A673 (cell line): ENCODE data around the gene CD164L2. TPM values are rescaled to one million over a fixed set of nuclear protein-coding genes. Genes with fewer than 3 reads are reported as not detected.
"Not testable (repeated sequence)": the region's sequence is repeated elsewhere in the genome, so short reads cannot be mapped to it uniquely, and the experiment has no call there.

Experiments
- BruUV-seq: library from RNA; stranded (reverse); fragments of 400-500 nt; replicated peaks from 2 replicates; lab custom pipeline; 2021; lab: Mats Ljungman, UMichigan
- CTCF ChIA-PET: fragments of 300-600 bp; sonication (Branson Sonifier 250); formaldehyde crosslinking; loops from one replicate; lab custom pipeline; 2022; ENCODE audit warnings: antibody characterized with exemption; lab: Charles Lee
- POLR2A ChIA-PET: fragments of 300-600 bp; sonication (Branson Sonifier 250); formaldehyde crosslinking; loops from one replicate; lab custom pipeline; 2022; ENCODE audit warnings: antibody characterized with exemption; ENCODE audit not compliant: low non-redundant PET; lab: Charles Lee
- DNase-seq: peaks from one replicate; pipeline ENCODE4 v3.0.0-alpha.2; 2015; ENCODE audit warnings: low spot score
- H3K27ac ChIP-seq: fragments of 200-600 bp; sonication (generic); 2 replicates; pipeline ENCODE4 v1.5.1; 2016; ENCODE audit warnings: mixed run types, low read depth, mild to moderate bottlenecking, mixed read lengths, antibody characterized with exemption, low read length; ENCODE audit not compliant: poor library complexity, severe bottlenecking
- H3K27me3 ChIP-seq: fragments of 200-600 bp; sonication (generic); replicated peaks from 2 replicates; pipeline ENCODE4 v1.6.1; 2017; ENCODE audit warnings: mixed run types, low read depth, mild to moderate bottlenecking, mixed read lengths, antibody characterized with exemption, low read length; ENCODE audit not compliant: insufficient read depth, poor library complexity
- H3K36me3 ChIP-seq: fragments of 200-600 bp; sonication (generic); 2 replicates; pipeline ENCODE4 v1.6.1; 2016; ENCODE audit warnings: mixed run types, mild to moderate bottlenecking, mixed read lengths, antibody characterized with exemption, low read length; ENCODE audit not compliant: insufficient read depth, poor library complexity, severe bottlenecking
- H3K4me1 ChIP-seq: fragments of 200-600 bp; sonication (generic); 2 replicates; pipeline ENCODE4 v1.6.1; 2017; ENCODE audit warnings: mixed run types, mild to moderate bottlenecking, mixed read lengths, antibody characterized with exemption, low read length; ENCODE audit not compliant: insufficient read depth, poor library complexity, severe bottlenecking
- H3K4me3 ChIP-seq: fragments of 200-600 bp; sonication (generic); 2 replicates; pipeline ENCODE4 v1.5.1; 2016; ENCODE audit warnings: low read depth, mixed run types, mild to moderate bottlenecking, mixed read lengths, low read length; ENCODE audit not compliant: poor library complexity, severe bottlenecking
- H3K9me3 ChIP-seq: fragments of 200-600 bp; sonication (generic); 2 replicates; pipeline ENCODE4 v1.6.1; 2016; ENCODE audit warnings: mixed run types, low read depth, mild to moderate bottlenecking, mixed read lengths, antibody characterized with exemption, low read length; ENCODE audit not compliant: poor library complexity, severe bottlenecking
- EZH2 ChIP-seq: fragments of 200-600 bp; sonication (generic); IDR thresholded peaks from 2 replicates; pipeline ENCODE4 v1.6.1; 2017; ENCODE audit warnings: borderline replicate concordance, low read depth, mild to moderate bottlenecking, mixed read lengths, antibody characterized with exemption, low read length; ENCODE audit not compliant: poor library complexity, severe bottlenecking
- intact Hi-C: fragments of 100-400 bp; cut with micrococcal nuclease; formaldehyde crosslinking; loops from one replicate; pipeline ENCODE4 v1.10.0; 2022; ENCODE audit not compliant: unreplicated experiment
- total RNA-seq: library from RNA; stranded (reverse); gene quantifications from 2 replicates; pipeline ENCODE4 v1.2.3, GENCODE V29; 2021
- TF ChIP-seq, protein P1 (sequence below): fragments of 300-800, 200-600 bp; sonication (generic); conservative IDR thresholded peaks from 2 replicates; pipeline ENCODE4 v1.5.1; 2017; ENCODE audit warnings: low read depth, mild to moderate bottlenecking, antibody characterized with exemption, low read length, moderate library complexity, mixed read lengths

CD164L2 gene
- total RNA-seq, 1 experiment from 2014 or later, result not detected

DNA sequence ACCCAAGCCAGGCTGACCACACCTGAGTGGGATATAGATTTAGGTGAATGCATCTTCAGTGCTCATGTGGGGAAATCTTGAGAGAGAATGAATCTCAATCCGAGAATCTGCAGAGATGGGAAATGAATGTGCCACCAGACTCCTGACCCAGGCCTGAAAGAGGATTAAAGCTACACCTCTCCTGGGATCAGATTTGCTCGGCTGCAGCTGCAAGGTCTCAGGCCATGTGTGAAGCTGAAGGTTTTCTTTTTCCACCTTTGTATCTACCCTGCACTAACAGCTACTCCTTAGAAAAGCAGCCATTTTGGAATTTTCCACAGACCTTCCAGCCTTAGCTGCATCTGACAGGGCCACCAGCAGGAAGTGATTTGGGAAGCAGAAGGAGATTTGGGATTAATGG is 27.6 kb upstream of the CD164L2 start:
- Histone ChIP-seq H3K4me3 (no peak overlapping the region), H3K9me3 (no peaks in the 10 kb centered on the region), H3K4me1 (no peaks in the 10 kb centered on the region), H3K27ac (no peak overlapping the region), H3K27me3 (no peaks in the 10 kb centered on the region), H3K36me3 (peaks cover 77% of the 10 kb centered on the region)
- CTCF ChIA-PET, result no interaction called here
- no peak for TF ChIP-seq EZH2
- TF ChIP-seq, protein P1, sequence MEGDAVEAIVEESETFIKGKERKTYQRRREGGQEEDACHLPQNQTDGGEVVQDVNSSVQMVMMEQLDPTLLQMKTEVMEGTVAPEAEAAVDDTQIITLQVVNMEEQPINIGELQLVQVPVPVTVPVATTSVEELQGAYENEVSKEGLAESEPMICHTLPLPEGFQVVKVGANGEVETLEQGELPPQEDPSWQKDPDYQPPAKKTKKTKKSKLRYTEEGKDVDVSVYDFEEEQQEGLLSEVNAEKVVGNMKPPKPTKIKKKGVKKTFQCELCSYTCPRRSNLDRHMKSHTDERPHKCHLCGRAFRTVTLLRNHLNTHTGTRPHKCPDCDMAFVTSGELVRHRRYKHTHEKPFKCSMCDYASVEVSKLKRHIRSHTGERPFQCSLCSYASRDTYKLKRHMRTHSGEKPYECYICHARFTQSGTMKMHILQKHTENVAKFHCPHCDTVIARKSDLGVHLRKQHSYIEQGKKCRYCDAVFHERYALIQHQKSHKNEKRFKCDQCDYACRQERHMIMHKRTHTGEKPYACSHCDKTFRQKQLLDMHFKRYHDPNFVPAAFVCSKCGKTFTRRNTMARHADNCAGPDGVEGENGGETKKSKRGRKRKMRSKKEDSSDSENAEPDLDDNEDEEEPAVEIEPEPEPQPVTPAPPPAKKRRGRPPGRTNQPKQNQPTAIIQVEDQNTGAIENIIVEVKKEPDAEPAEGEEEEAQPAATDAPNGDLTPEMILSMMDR, result no peak
- POLR2A ChIA-PET, result no interaction called here
- intact Hi-C loops, result no loop called here
- no TSS peak for BruUV-seq
- DNase-seq, result no peak

DNA sequence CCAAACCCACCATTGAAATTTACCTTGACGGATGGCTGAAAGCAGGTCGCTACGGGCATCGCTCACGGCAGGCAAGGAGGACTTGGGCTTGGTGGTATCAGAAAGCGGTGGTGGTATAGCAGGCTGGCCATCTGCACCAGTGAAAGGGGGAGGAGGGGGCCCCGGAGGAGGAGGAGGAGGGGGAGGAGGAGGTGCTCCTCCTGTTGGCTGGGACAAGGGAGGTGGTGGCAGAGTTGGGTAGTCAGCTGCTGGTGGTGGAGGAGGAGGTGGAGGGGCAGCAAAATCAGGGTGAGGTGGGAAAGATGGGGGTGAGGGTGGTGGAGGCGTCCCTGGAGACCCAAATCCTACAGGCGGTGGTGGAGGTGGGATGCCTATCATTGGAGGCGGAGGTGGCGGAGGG is 26.5 kb upstream of the CD164L2 start:
- Histone ChIP-seq H3K27ac (no peak overlapping the region), H3K4me1 (no peaks in the 10 kb centered on the region), H3K4me3 (no peak overlapping the region), H3K27me3 (no peaks in the 10 kb centered on the region), H3K9me3 (no peaks in the 10 kb centered on the region), H3K36me3 (peaks cover 67% of the 10 kb centered on the region)
- TF ChIP-seq, protein P1, result no peak
- no peak for TF ChIP-seq EZH2
- intact Hi-C loops, result no loop called here
- BruUV-seq, result no TSS peak
- DNase-seq, result no peak
- ChIA-PET CTCF (no interaction called here), POLR2A (no interaction called here)

DNA sequence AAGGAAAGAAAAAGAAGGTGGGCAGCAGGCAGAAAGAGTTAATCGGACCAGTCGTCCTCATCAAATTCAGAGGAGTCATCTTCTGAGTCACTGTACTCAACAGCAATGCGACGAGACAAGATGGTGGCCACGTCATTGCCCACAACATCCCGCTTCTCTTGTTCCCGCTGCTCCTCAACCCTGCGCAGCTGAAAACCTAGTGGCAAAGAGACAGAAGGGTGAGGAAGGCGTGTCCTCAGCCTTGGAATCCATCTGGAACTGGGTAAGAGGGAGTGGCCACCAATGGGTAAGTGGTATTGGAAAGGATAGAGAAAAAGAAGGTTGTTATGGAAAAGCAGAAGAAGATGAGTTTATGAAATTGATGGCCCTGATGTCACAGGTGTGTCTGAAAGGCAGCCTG is 25.0 kb upstream of the CD164L2 start:
- no peak for DNase-seq
- ChIA-PET CTCF (no interaction called here), POLR2A (no interaction called here)
- H3K27me3 ChIP-seq, result no peaks in the 10 kb centered on the region
- TF ChIP-seq, protein P1, result no peak
- no peak for TF ChIP-seq EZH2
- H3K36me3 ChIP-seq, result peaks cover 52% of the 10 kb centered on the region
- no peaks in the 10 kb centered on the region for H3K4me1 ChIP-seq
- no TSS peak for BruUV-seq
- intact Hi-C loops, result no loop called here
- H3K27ac ChIP-seq, result no peak overlapping the region
- no peaks in the 10 kb centered on the region for H3K9me3 ChIP-seq
- no peak overlapping the region for H3K4me3 ChIP-seq

DNA sequence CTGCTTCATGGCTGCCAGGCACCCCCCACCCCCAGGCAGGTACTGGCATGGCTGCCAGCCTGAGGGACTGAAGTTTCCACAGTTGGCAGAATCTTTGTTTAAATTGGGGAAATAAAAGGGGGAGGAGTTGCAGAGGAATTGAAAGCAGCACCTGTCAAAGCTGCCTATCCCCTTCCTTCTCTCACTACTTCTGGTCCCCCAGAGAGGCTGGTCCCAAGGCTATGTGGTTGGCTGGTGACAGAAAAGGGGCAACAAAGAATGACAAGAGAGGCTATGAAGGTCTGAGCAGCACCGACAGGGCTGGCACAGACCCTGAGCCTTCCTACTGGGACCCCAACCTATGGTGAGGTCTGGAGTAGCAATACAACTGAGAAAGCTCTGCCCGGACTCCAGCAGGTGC is 23.7 kb upstream of the CD164L2 start:
- POLR2A ChIA-PET, H3K4me3 ChIP-seq, CTCF ChIA-PET, H3K27ac ChIP-seq, H3K4me1 ChIP-seq, intact Hi-C loops, DNase-seq, H3K9me3 ChIP-seq, BruUV-seq, H3K27me3 ChIP-seq: not testable (repeated sequence)
- peaks cover 38% of the 10 kb centered on the region for H3K36me3 ChIP-seq
